ENCODE data around the gene CST3. TPM values are rescaled to one million over a fixed set of nuclear protein-coding genes. Genes with fewer than 3 reads are reported as not detected.
"Not testable (repeated sequence)": the region's sequence is repeated elsewhere in the genome, so short reads cannot be mapped to it uniquely, and the experiment has no call there.

Gene CST3
- total RNA-seq, 1 donor from 2014 or later, result 69.7 TPM

GRCh38 chr20:23628402-23629016 is 9.2 kb downstream of the CST3 start:
- no peak for DNase-seq

- no peak for DNase-seq
Measured at GRCh38 chr20:23627501-23627900, 10.3 kb downstream of the CST3 start.

- no peak for DNase-seq
Measured at GRCh38 chr20:23626040-23626620, 11.6 kb downstream of the CST3 start.

GRCh38 chr20:23625236-23625964 is 12.4 kb downstream of the CST3 start:
- DNase-seq, result no peak

GRCh38 chr20:23624324-23624691 is 13.4 kb downstream of the CST3 start:
- DNase-seq, result no peak

- DNase-seq, result no peak
Measured at GRCh38 chr20:23623666-23624323, 14.0 kb downstream of the CST3 start.

GRCh38 chr20:23622839-23623343 is 14.9 kb downstream of the CST3 start:
- no peak for DNase-seq

- not testable (repeated sequence) for DNase-seq
Measured at GRCh38 chr20:23622401-23622800, 15.4 kb downstream of the CST3 start.

GRCh38 chr20:23620670-23621386 is 16.9 kb downstream of the CST3 start:
- DNase-seq, result not testable (repeated sequence)

GRCh38 chr20:23614163-23614562 is 23.6 kb downstream of the CST3 start:
- no peak for DNase-seq

- no peak for DNase-seq
Measured at GRCh38 chr20:23613676-23614075, 24.1 kb downstream of the CST3 start.

GRCh38 chr20:23612396-23612795 is 25.4 kb downstream of the CST3 start:
- DNase-seq, result no peak

GRCh38 chr20:23609486-23610109 is 28.2 kb downstream of the CST3 start:
- no peak for DNase-seq

GRCh38 chr20:23608251-23608846 is 29.4 kb downstream of the CST3 start:
- no peak for DNase-seq

GRCh38 chr20:23607497-23608245 is 30.1 kb downstream of the CST3 start:
- DNase-seq, result no peak

- DNase-seq, result peak; percentile 11
Measured at GRCh38 chr20:23606652-23607049, 31.1 kb downstream of the CST3 start.

- no peak for DNase-seq
Measured at GRCh38 chr20:23605867-23606651, 31.7 kb downstream of the CST3 start, which contains the start of gene CST9. CST9 (minus strand) TSS chr20:23605917; CDS start chr20:23605864, 53 bp downstream.

GRCh38 chr20:23604306-23604705 is 33.4 kb downstream of the CST3 start:
- no peak for DNase-seq

- DNase-seq, result no peak
Measured at GRCh38 chr20:23603321-23603720, 34.4 kb downstream of the CST3 start.

- DNase-seq, result no peak
Measured at GRCh38 chr20:23602699-23603098, 35.1 kb downstream of the CST3 start.

Data from skin of body (tissue), 2 donors.